HepG2 (cell line): ENCODE measurements around the gene LEF1. TPM values are rescaled to one million over a fixed set of nuclear protein-coding genes. Genes with fewer than 3 reads are reported as not detected.

Experiments
- ATAC-seq: fragments of 200-7000 bp; cut with Tn5 transposase; 3 replicates; pipeline ENCODE4 v1.9.1; 2020; ENCODE audit warnings: mild to moderate bottlenecking, moderate library complexity
- BruUV-seq: library from RNA; stranded (reverse); fragments of 400-500 nt; replicated peaks from 2 replicates; lab custom pipeline; 2021; lab: Mats Ljungman, UMichigan
- CTCF ChIA-PET: fragments of 300-600 bp; formaldehyde crosslinking; extraction: SDS; loops from one replicate; lab custom pipeline; 2021; ENCODE audit warnings: low total read pairs, inconsistent platforms, low intra/inter-chr PET ratio; lab: Yijun Ruan, JAX
- POLR2A ChIA-PET: fragments of 350-600 bp; sonication (Branson Sonifier 250); formaldehyde crosslinking; loops from one replicate; lab custom pipeline; 2020; ENCODE audit warnings: antibody characterized with exemption, inconsistent platforms; lab: Yijun Ruan, JAX
- DNase-seq: peaks from one replicate; pipeline ENCODE4 v3.0.0-alpha.2; 2015; ENCODE audit warnings: low spot score
- FAIRE-seq: peaks from 3 replicates; lab custom pipeline; 2011; peaks lifted over from hg19 to GRCh38; lab: Jason Lieb, UNC
- H2AFZ ChIP-seq: one replicate; pipeline ENCODE4 v1.6.1; 2011; ENCODE audit warnings: low read length, inconsistent platforms
- H3K27ac ChIP-seq: fragments of 300-600 bp; 3 replicates; pipeline ENCODE4 v1.8.0; 2011; ENCODE audit warnings: mixed run types, mild to moderate bottlenecking, mixed read lengths, low read length, inconsistent platforms; ENCODE audit not compliant: insufficient read depth; ENCODE audit errors: extremely low read length
- H3K27me3 ChIP-seq, 2 experiments: fragments of 200-600 bp in 1 of 2; 2 replicates in 1 of 2; 3 replicates in 1 of 2; pipeline versions ENCODE4 v1.6.0 to v1.8.0; 2011; ENCODE audit warnings: low read length in 2 of 2, mild to moderate bottlenecking in 2 of 2, moderate library complexity in 2 of 2, inconsistent platforms in 1 of 2; ENCODE audit not compliant: insufficient read depth in 2 of 2, control insufficient read depth in 1 of 2
- H3K36me3 ChIP-seq, 2 experiments: fragments of 200-600 bp in 1 of 2; replicated peaks in 1 of 2; 2 replicates in 1 of 2; 3 replicates in 1 of 2; pipeline versions ENCODE4 v1.5.1 to v1.8.0; 2011; ENCODE audit warnings: low read length in 2 of 2, inconsistent platforms in 1 of 2; ENCODE audit not compliant: insufficient read depth in 2 of 2, control insufficient read depth in 1 of 2
- H3K4me1 ChIP-seq: 2 replicates; pipeline ENCODE4 v1.5.1; 2012; ENCODE audit warnings: low read length, inconsistent platforms; ENCODE audit not compliant: insufficient read depth
- H3K4me2 ChIP-seq: 2 replicates; pipeline ENCODE4 v1.6.0; 2011; ENCODE audit warnings: low read depth, low read length, inconsistent platforms
- H3K4me3 ChIP-seq, 3 experiments: fragments of 200-600 bp in 1 of 3; sonication (generic), shearing (Covaris generic) in 1 of 3; replicated peaks in 1 of 3; 2 replicates each; pipeline ENCODE4 v1.5.1; 2011 to 2016; ENCODE audit warnings: low read length in 3 of 3, inconsistent platforms in 2 of 3, low read depth in 2 of 3, mild to moderate bottlenecking in 2 of 3, control low read depth in 1 of 3, mixed read lengths in 1 of 3; ENCODE audit not compliant: insufficient read depth in 1 of 3
- H3K79me2 ChIP-seq: one replicate; pipeline ENCODE4 v1.6.1; 2011; ENCODE audit warnings: low read length, inconsistent platforms; ENCODE audit not compliant: insufficient read depth
- H3K9ac ChIP-seq: 2 replicates; pipeline ENCODE4 v1.6.0; 2011; ENCODE audit warnings: mild to moderate bottlenecking, low read depth, low read length, inconsistent platforms; ENCODE audit not compliant: insufficient read depth
- H3K9me3 ChIP-seq: 2 replicates; pipeline ENCODE4 v1.5.1; 2012; ENCODE audit warnings: mild to moderate bottlenecking, low read length
- H4K20me1 ChIP-seq: 2 replicates; pipeline ENCODE4 v1.6.0; 2011; ENCODE audit warnings: inconsistent platforms, mild to moderate bottlenecking, low read length, moderate library complexity; ENCODE audit not compliant: insufficient read depth
- BHLHE40 ChIP-seq: IDR thresholded peaks from 2 replicates; pipeline ENCODE4 v1.6.1; 2011; ENCODE audit warnings: low read length, improper control_type of control experiment
- CENPBD1 ChIP-seq: sonication (generic); formaldehyde crosslinking; IDR thresholded peaks from 2 replicates; pipeline ENCODE4 v1.8.0; 2022; ENCODE audit warnings: missing genetic modification reagents, low read depth, mild to moderate bottlenecking, borderline replicate concordance
- HDAC1 ChIP-seq: sonication (generic); formaldehyde crosslinking; IDR thresholded peaks from 2 replicates; pipeline ENCODE4 v1.5.1; 2020; ENCODE audit warnings: mild to moderate bottlenecking, missing genetic modification reagents
- MEF2D ChIP-seq: sonication (generic); formaldehyde crosslinking; IDR thresholded peaks from 2 replicates; pipeline ENCODE4 v1.5.1; 2020; ENCODE audit warnings: mild to moderate bottlenecking, missing genetic modification reagents
- POLR2AphosphoS5 ChIP-seq: IDR thresholded peaks from 2 replicates; pipeline ENCODE4 v1.6.1; 2012; ENCODE audit warnings: low read depth, low read length
- SIX4 ChIP-seq: sonication (generic); formaldehyde crosslinking; IDR thresholded peaks from 2 replicates; pipeline ENCODE4 v1.4.0; 2020; ENCODE audit warnings: missing genetic modification reagents
- ZMAT3 ChIP-seq: sonication (generic); formaldehyde crosslinking; conservative IDR thresholded peaks from 2 replicates; pipeline ENCODE4 v1.7.0; 2021; ENCODE audit warnings: missing genetic modification reagents
- ZNF350 ChIP-seq: sonication (generic); formaldehyde crosslinking; IDR thresholded peaks from 2 replicates; pipeline ENCODE4 v1.4.0; 2020; ENCODE audit warnings: mild to moderate bottlenecking, low read depth, missing genetic modification reagents, borderline replicate concordance
- ZNF530 ChIP-seq: sonication (generic); formaldehyde crosslinking; IDR thresholded peaks from 2 replicates; pipeline ENCODE4 v1.5.0; 2020; ENCODE audit warnings: low read depth, mild to moderate bottlenecking, missing genetic modification reagents
- ZNF580 ChIP-seq: IDR thresholded peaks from 2 replicates; pipeline ENCODE4 v1.6.1; 2016; ENCODE audit warnings: low read depth, borderline replicate concordance
- ZNF761 ChIP-seq: sonication (generic); formaldehyde crosslinking; conservative IDR thresholded peaks from 2 replicates; pipeline ENCODE4 v1.4.0; 2020; ENCODE audit warnings: mild to moderate bottlenecking, missing genetic modification reagents
- ZNF788 ChIP-seq: sonication (generic); formaldehyde crosslinking; IDR thresholded peaks from 2 replicates; pipeline ENCODE4 v1.5.0; 2020; ENCODE audit warnings: mild to moderate bottlenecking, missing genetic modification reagents, borderline replicate concordance
- WGBS: methylation state at CpG from one replicate; pipeline ENCODE4 v1.1.6; 2017; ENCODE audit warnings: low lambda C conversion rate; 5-methylcytosine and 5-hydroxymethylcytosine counted together
- in situ Hi-C: cut with HindIII; loops from 2 replicates; pipeline ENCODE4 v1.10.0; 2017; ENCODE audit warnings: low pct_unique_long_range_greater_than_20kb; ENCODE audit not compliant: extremely low pct_ligation_motif_present
- intact Hi-C: fragments of 100-400 bp; cut with micrococcal nuclease; formaldehyde crosslinking; loops from one replicate; pipeline ENCODE4 v1.10.0; 2022; ENCODE audit not compliant: unreplicated experiment
- polyA plus RNA-seq, 8 experiments: library from polyadenylated mRNA; depleted of rRNA in 3 of 8; stranded (reverse) in 7 of 8; unstranded in 1 of 8; fragments of >200 nt; fragmentation: Illumina TruSeq in 4 of 8; extraction: Trizol in 4 of 8; gene quantifications; 2 replicates each; pipeline versions ENCODE4 v1.2.1 to v1.2.3, GENCODE V29; 2011 to 2016; ENCODE audit warnings: low read depth in 4 of 8, missing spikeins in 1 of 8, mixed read lengths in 1 of 8; ENCODE audit not compliant: insufficient read depth in 1 of 8
- total RNA-seq, 5 experiments: library from RNA; depleted of rRNA; stranded (reverse); fragments of >200 nt; fragmentation: Illumina TruSeq; extraction: Trizol; gene quantifications; 2 replicates each; pipeline ENCODE4 v1.2.3, GENCODE V29; 2016; ENCODE audit warnings: low read depth in 1 of 5
- TF ChIP-seq, protein P1 (sequence below), 2 experiments: sonication (generic) in 1 of 2; formaldehyde crosslinking in 1 of 2; IDR thresholded peaks; 2 replicates each; pipeline versions ENCODE4 v1.4.0 to v1.6.1; 2016 to 2020; ENCODE audit warnings: borderline replicate concordance in 1 of 2, low read depth in 1 of 2, mild to moderate bottlenecking in 1 of 2, missing genetic modification reagents in 1 of 2
- TF ChIP-seq, protein P2 (sequence below): IDR thresholded peaks from 2 replicates; pipeline ENCODE4 v1.6.1; 2018; ENCODE audit warnings: missing genetic modification reagents, mild to moderate bottlenecking, missing compliant biosample characterization
- TF ChIP-seq, protein P3 (sequence below): sonication (generic); formaldehyde crosslinking; IDR thresholded peaks from 2 replicates; pipeline ENCODE4 v1.5.0; 2020; ENCODE audit warnings: missing genetic modification reagents
- TF ChIP-seq, protein P4 (sequence below): sonication (generic); formaldehyde crosslinking; IDR thresholded peaks from 2 replicates; pipeline ENCODE4 v1.4.0; 2020; ENCODE audit warnings: missing genetic modification reagents

LEF1 gene
- total and polyA plus RNA-seq, 2 of the 13 experiments (the other 11 are each of a cell fraction or from before 2014, with no cell fraction given): 0.22 to 0.29 TPM

GRCh38 chr4:108052558-108053120, 116.1 kb downstream of the LEF1 start:
- intact Hi-C loops: no loop called here
- H3K36me3 ChIP-seq: no peaks in the 10 kb centered on the region
- H3K9ac ChIP-seq: no peak overlapping the region
- no peaks in the 10 kb centered on the region for H3K9me3 ChIP-seq
- H3K4me2 ChIP-seq: no peak overlapping the region
- H3K79me2 ChIP-seq: no peaks in the 10 kb centered on the region
- no peaks in the 10 kb centered on the region for H4K20me1 ChIP-seq
- ATAC-seq (no peak), FAIRE-seq (no peak), DNase-seq (no peak)
- no peak overlapping the region for H3K27ac ChIP-seq
- CTCF ChIA-PET: no interaction called here
- BruUV-seq: no TSS peak
- 36% methylated on average over 1 of the region's 2 CpGs for WGBS
- H3K4me1 ChIP-seq: no peaks in the 10 kb centered on the region
- H2AFZ ChIP-seq: no peak overlapping the region
- POLR2A ChIA-PET: no interaction called here
- H3K4me3 ChIP-seq: no peak overlapping the region
- in situ Hi-C loops: no loop called here
- no peaks in the 10 kb centered on the region; a peak in 1 of 5 replicates for H3K27me3 ChIP-seq
- no peak for TF ChIP-seq ZNF530 (CRISPR knock-in tag)
- no peak for TF ChIP-seq ZMAT3 (CRISPR knock-in tag)
- no peak for TF ChIP-seq CENPBD1 (CRISPR knock-in tag)
- no peak for TF ChIP-seq SIX4 (CRISPR knock-in tag)
- TF ChIP-seq ZNF350 (CRISPR knock-in tag): no peak
- TF ChIP-seq, protein P1, sequence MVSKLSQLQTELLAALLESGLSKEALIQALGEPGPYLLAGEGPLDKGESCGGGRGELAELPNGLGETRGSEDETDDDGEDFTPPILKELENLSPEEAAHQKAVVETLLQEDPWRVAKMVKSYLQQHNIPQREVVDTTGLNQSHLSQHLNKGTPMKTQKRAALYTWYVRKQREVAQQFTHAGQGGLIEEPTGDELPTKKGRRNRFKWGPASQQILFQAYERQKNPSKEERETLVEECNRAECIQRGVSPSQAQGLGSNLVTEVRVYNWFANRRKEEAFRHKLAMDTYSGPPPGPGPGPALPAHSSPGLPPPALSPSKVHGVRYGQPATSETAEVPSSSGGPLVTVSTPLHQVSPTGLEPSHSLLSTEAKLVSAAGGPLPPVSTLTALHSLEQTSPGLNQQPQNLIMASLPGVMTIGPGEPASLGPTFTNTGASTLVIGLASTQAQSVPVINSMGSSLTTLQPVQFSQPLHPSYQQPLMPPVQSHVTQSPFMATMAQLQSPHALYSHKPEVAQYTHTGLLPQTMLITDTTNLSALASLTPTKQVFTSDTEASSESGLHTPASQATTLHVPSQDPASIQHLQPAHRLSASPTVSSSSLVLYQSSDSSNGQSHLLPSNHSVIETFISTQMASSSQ (IDR thresholded peaks at IDR 0.05; ENCODE audit: low read depth): no peak
- TF ChIP-seq, protein P1 (CRISPR knock-in tag; IDR thresholded peaks at IDR 0.05; ENCODE audit: borderline replicate concordance): no peak
- TF ChIP-seq, protein P2, sequence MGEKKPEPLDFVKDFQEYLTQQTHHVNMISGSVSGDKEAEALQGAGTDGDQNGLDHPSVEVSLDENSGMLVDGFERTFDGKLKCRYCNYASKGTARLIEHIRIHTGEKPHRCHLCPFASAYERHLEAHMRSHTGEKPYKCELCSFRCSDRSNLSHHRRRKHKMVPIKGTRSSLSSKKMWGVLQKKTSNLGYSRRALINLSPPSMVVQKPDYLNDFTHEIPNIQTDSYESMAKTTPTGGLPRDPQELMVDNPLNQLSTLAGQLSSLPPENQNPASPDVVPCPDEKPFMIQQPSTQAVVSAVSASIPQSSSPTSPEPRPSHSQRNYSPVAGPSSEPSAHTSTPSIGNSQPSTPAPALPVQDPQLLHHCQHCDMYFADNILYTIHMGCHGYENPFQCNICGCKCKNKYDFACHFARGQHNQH (CRISPR knock-in tag): no peak
- TF ChIP-seq HDAC1: no peak
- TF ChIP-seq, protein P3, sequence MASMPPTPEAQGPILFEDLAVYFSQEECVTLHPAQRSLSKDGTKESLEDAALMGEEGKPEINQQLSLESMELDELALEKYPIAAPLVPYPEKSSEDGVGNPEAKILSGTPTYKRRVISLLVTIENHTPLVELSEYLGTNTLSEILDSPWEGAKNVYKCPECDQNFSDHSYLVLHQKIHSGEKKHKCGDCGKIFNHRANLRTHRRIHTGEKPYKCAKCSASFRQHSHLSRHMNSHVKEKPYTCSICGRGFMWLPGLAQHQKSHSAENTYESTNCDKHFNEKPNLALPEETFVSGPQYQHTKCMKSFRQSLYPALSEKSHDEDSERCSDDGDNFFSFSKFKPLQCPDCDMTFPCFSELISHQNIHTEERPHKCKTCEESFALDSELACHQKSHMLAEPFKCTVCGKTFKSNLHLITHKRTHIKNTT (CRISPR knock-in tag): no peak
- TF ChIP-seq ZNF788: no peak
- TF ChIP-seq, protein P4, sequence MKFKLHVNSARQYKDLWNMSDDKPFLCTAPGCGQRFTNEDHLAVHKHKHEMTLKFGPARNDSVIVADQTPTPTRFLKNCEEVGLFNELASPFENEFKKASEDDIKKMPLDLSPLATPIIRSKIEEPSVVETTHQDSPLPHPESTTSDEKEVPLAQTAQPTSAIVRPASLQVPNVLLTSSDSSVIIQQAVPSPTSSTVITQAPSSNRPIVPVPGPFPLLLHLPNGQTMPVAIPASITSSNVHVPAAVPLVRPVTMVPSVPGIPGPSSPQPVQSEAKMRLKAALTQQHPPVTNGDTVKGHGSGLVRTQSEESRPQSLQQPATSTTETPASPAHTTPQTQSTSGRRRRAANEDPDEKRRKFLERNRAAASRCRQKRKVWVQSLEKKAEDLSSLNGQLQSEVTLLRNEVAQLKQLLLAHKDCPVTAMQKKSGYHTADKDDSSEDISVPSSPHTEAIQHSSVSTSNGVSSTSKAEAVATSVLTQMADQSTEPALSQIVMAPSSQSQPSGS (CRISPR knock-in tag): no peak
- TF ChIP-seq MEF2D (CRISPR knock-in tag): no peak
- TF ChIP-seq ZNF580 (CRISPR knock-in tag): no peak
- TF ChIP-seq POLR2AphosphoS5: no peak
- TF ChIP-seq BHLHE40: no peak
- TF ChIP-seq ZNF761 (CRISPR knock-in tag): no peak
